ENCODE data around the gene MTA3.
"Not testable (repeated sequence)": the region's sequence is repeated elsewhere in the genome, so short reads cannot be mapped to it uniquely, and the experiment has no call there.

Gene MTA3

GRCh38 chr2:42642371-42642770 lies 73.9 kb downstream of the MTA3 start:
- H3K9me3 ChIP-seq (ENCODE audit: low read length); H3K27ac ChIP-seq (ENCODE audit: low read depth, low read length); H3K9ac ChIP-seq (ENCODE audit: low read length); H3K4me1 ChIP-seq (ENCODE audit: insufficient read depth, low read length); H3K27me3 ChIP-seq (ENCODE audit: control insufficient read depth in 1 of 2, insufficient read depth in 2 of 2, low read length in 2 of 2); H3K36me3 ChIP-seq (ENCODE audit: insufficient read depth, low read length); H3K4me3 ChIP-seq (ENCODE audit: low read depth in 1 of 2, low read length in 2 of 2): not testable (repeated sequence)

GRCh38 chr2:42645551-42645950 lies 77.1 kb downstream of the MTA3 start:
- Histone ChIP-seq H3K4me3 (ENCODE audit: low read depth in 1 of 2, low read length in 2 of 2) (no peak overlapping the region), H3K27ac (ENCODE audit: low read depth, low read length) (no peak overlapping the region), H3K36me3 (ENCODE audit: insufficient read depth, low read length) (peaks cover 8% of the 10 kb centered on the region), H3K9me3 (ENCODE audit: low read length) (no peaks in the 10 kb centered on the region), H3K4me1 (ENCODE audit: insufficient read depth, low read length) (no peaks in the 10 kb centered on the region), H3K9ac (ENCODE audit: low read length) (no peak overlapping the region), H3K27me3 (ENCODE audit: control insufficient read depth in 1 of 2, insufficient read depth in 2 of 2, low read length in 2 of 2) (no peaks in the 10 kb centered on the region)

DNA sequence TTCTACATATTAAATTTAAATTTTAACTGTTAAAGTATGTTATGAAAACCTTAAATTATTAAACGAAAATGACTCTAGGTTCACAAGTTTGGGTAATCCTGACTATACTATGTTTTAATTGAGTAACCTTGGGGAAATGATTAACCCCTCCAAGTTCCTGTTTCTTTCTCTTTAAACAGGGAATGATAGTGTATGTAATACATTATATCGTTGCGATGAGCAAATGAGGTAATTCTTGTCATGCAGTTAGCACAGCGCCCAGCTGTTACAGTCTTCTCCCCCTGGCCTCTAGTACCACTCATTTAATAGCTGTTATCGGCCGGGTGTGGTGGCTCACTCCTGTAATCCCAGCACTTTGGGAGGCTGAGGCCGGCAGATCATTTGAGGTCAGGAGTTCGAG lies 80.4 kb downstream of the MTA3 start:
- H3K4me1 ChIP-seq (ENCODE audit: insufficient read depth, low read length), result peaks cover 3% of the 10 kb centered on the region
- H3K9ac ChIP-seq (ENCODE audit: low read length), result no peak overlapping the region
- no peak overlapping the region for H3K27ac ChIP-seq (ENCODE audit: low read depth, low read length)
- no peaks in the 10 kb centered on the region for H3K9me3 ChIP-seq (ENCODE audit: low read length)
- H3K4me3 ChIP-seq (ENCODE audit: low read depth in 1 of 2, low read length in 2 of 2), result no peak overlapping the region
- H3K36me3 ChIP-seq (ENCODE audit: insufficient read depth, low read length), result peaks cover 8% of the 10 kb centered on the region
- no peaks in the 10 kb centered on the region for H3K27me3 ChIP-seq (ENCODE audit: control insufficient read depth in 1 of 2, insufficient read depth in 2 of 2, low read length in 2 of 2)

- H3K4me1 ChIP-seq (ENCODE audit: insufficient read depth, low read length), result peaks cover 12% of the 10 kb centered on the region
- no peaks in the 10 kb centered on the region for H3K27me3 ChIP-seq (ENCODE audit: control insufficient read depth in 1 of 2, insufficient read depth in 2 of 2, low read length in 2 of 2)
- H3K4me3 ChIP-seq (ENCODE audit: low read depth in 1 of 2, low read length in 2 of 2), result no peak overlapping the region
- no peak overlapping the region for H3K9ac ChIP-seq (ENCODE audit: low read length)
- H3K27ac ChIP-seq (ENCODE audit: low read depth, low read length), result no peak overlapping the region
- peaks cover 3% of the 10 kb centered on the region for H3K36me3 ChIP-seq (ENCODE audit: insufficient read depth, low read length)
- no peaks in the 10 kb centered on the region for H3K9me3 ChIP-seq (ENCODE audit: low read length)
Observed at GRCh38 chr2:42651057-42651456, 82.6 kb downstream of the MTA3 start.

DNA sequence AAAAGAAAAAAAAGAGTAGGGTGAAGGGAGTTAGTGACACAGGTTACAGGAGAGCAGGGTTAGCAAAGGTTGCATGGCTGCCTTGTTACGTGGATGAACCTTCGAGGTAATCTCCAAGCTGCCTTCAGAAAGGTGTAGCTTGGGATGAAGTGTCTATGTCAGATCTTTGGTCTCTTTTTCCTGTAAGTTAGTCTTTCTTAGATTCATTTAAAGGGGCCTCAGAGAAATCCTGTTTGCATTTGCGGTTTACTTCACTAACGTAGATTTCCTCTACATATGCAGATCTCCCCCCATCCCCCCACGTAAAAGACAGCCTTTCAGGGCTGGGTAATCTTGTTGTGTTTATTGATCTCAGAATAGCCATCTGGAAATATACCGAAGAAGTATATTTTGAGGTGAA lies 83.7 kb downstream of the MTA3 start:
- H3K4me3 ChIP-seq (ENCODE audit: low read depth in 1 of 2, low read length in 2 of 2), result no peak overlapping the region
- H3K9ac ChIP-seq (ENCODE audit: low read length), result no peak overlapping the region
- H3K4me1 ChIP-seq (ENCODE audit: insufficient read depth, low read length), result peaks cover 12% of the 10 kb centered on the region
- H3K27me3 ChIP-seq (ENCODE audit: control insufficient read depth in 1 of 2, insufficient read depth in 2 of 2, low read length in 2 of 2), result no peaks in the 10 kb centered on the region
- no peaks in the 10 kb centered on the region for H3K9me3 ChIP-seq (ENCODE audit: low read length)
- H3K27ac ChIP-seq (ENCODE audit: low read depth, low read length), result no peak overlapping the region
- peaks cover 3% of the 10 kb centered on the region for H3K36me3 ChIP-seq (ENCODE audit: insufficient read depth, low read length)

DNA sequence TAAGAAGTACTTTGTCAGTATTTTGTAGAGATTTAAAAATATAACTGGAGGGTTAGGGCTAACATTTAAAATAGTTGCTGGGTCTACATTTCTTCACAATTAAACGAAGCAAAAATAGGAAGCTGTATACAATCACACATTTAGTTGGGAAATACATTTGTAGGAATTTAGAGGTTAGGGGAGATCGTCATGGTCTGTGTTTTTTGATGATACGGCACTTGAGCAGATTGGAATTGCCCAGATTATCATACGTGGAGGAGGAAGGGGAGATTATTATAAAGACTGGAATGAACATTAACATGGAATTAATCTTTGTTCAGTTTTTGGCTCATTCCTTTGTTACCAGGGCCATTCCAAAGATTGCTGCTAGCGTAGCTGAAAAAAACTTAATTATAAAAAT lies 84.6 kb downstream of the MTA3 start:
- Histone ChIP-seq H3K9ac (ENCODE audit: low read length) (no peak overlapping the region), H3K27me3 (ENCODE audit: control insufficient read depth in 1 of 2, insufficient read depth in 2 of 2, low read length in 2 of 2) (no peaks in the 10 kb centered on the region)

DNA sequence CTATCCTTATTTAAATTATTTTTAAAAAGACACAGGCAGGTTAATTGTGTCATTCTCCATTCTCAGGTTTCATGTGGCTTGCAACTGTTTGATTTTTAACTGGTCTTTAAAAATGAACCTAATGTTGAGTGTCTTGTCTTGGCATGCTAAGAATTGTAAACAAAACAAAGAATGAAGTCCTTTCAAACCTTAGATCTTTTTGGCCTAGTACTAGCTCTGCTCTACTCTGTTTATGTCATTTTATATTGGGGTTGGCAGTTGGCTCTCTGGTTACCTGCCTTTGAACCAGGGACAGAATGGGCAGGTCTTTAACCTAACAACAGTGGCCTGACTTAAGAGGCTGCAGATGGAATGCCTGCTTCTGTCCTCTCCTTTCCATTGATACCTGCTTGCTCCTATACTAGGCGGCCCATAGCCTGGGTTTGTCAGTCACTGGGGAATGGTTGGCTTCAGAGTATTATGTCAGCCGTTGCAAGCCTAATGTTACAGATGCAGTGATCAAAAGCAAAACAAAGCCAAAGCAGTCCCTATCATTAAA lies 85.5 kb downstream of the MTA3 start:
- no peaks in the 10 kb centered on the region for H3K27me3 ChIP-seq (ENCODE audit: control insufficient read depth in 1 of 2, insufficient read depth in 2 of 2, low read length in 2 of 2)
- H3K4me3 ChIP-seq (ENCODE audit: low read depth in 1 of 2, low read length in 2 of 2), result no peak overlapping the region
- H3K4me1 ChIP-seq (ENCODE audit: insufficient read depth, low read length), result peaks cover 12% of the 10 kb centered on the region
- no peak overlapping the region for H3K27ac ChIP-seq (ENCODE audit: low read depth, low read length)
- peaks cover 3% of the 10 kb centered on the region for H3K36me3 ChIP-seq (ENCODE audit: insufficient read depth, low read length)
- no peak overlapping the region for H3K9ac ChIP-seq (ENCODE audit: low read length)
- no peaks in the 10 kb centered on the region for H3K9me3 ChIP-seq (ENCODE audit: low read length)

More for the DNA sequence above, 84.6 kb downstream of the MTA3 start:
- no peaks in the 10 kb centered on the region for H3K9me3 ChIP-seq (ENCODE audit: low read length)
- H3K4me1 ChIP-seq (ENCODE audit: insufficient read depth, low read length), result peaks cover 12% of the 10 kb centered on the region
- no peak overlapping the region for H3K4me3 ChIP-seq (ENCODE audit: low read depth in 1 of 2, low read length in 2 of 2)
- no peak overlapping the region for H3K27ac ChIP-seq (ENCODE audit: low read depth, low read length)
- H3K36me3 ChIP-seq (ENCODE audit: insufficient read depth, low read length), result peaks cover 3% of the 10 kb centered on the region

- no peak overlapping the region for H3K27ac ChIP-seq (ENCODE audit: low read depth, low read length)
- peaks cover 17% of the 10 kb centered on the region for H3K4me1 ChIP-seq (ENCODE audit: insufficient read depth, low read length)
- no peaks in the 10 kb centered on the region for H3K27me3 ChIP-seq (ENCODE audit: control insufficient read depth in 1 of 2, insufficient read depth in 2 of 2, low read length in 2 of 2)
- no peak overlapping the region for H3K4me3 ChIP-seq (ENCODE audit: low read depth in 1 of 2, low read length in 2 of 2)
- H3K36me3 ChIP-seq (ENCODE audit: insufficient read depth, low read length), result peaks cover 3% of the 10 kb centered on the region
- no peak overlapping the region for H3K9ac ChIP-seq (ENCODE audit: low read length)
- no peaks in the 10 kb centered on the region for H3K9me3 ChIP-seq (ENCODE audit: low read length)
Observed at GRCh38 chr2:42658306-42658705, 89.9 kb downstream of the MTA3 start.

DNA sequence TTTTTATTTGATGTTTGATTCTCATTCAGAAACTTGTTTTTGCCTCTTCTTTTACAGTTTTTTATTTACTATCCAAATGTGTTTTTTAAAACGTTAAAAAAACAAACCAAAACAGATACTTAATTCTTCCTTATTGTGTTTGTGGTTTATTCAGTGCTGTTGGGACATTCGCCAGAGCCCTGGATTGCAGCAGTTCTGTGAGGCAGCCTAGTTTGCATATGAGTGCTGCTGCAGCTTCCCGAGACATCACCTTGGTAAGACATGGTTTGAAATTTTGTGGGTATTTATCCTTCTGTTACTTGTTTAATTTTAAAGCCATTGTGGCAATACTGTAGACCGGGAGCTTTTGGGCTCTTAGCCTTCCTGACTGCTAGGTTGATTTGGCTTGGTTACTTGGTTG lies 91.2 kb downstream of the MTA3 start:
- Histone ChIP-seq H3K9me3 (ENCODE audit: low read length) (no peaks in the 10 kb centered on the region), H3K36me3 (ENCODE audit: insufficient read depth, low read length) (peaks cover 3% of the 10 kb centered on the region), H3K4me3 (ENCODE audit: low read depth in 1 of 2, low read length in 2 of 2) (no peak overlapping the region), H3K27me3 (ENCODE audit: control insufficient read depth in 1 of 2, insufficient read depth in 2 of 2, low read length in 2 of 2) (no peaks in the 10 kb centered on the region), H3K9ac (ENCODE audit: low read length) (no peak overlapping the region), H3K27ac (ENCODE audit: low read depth, low read length) (no peak overlapping the region), H3K4me1 (ENCODE audit: insufficient read depth, low read length) (peaks cover 9% of the 10 kb centered on the region)

GRCh38 chr2:42663106-42663780 lies 94.8 kb downstream of the MTA3 start:
- Histone ChIP-seq H3K4me1 (ENCODE audit: insufficient read depth, low read length) (peaks cover 14% of the 10 kb centered on the region), H3K9ac (ENCODE audit: low read length) (no peak overlapping the region), H3K27me3 (ENCODE audit: control insufficient read depth in 1 of 2, insufficient read depth in 2 of 2, low read length in 2 of 2) (no peaks in the 10 kb centered on the region), H3K27ac (ENCODE audit: low read depth, low read length) (no peak overlapping the region), H3K4me3 (ENCODE audit: low read depth in 1 of 2, low read length in 2 of 2) (no peak overlapping the region), H3K36me3 (ENCODE audit: insufficient read depth, low read length) (no peaks in the 10 kb centered on the region), H3K9me3 (ENCODE audit: low read length) (no peaks in the 10 kb centered on the region)

DNA sequence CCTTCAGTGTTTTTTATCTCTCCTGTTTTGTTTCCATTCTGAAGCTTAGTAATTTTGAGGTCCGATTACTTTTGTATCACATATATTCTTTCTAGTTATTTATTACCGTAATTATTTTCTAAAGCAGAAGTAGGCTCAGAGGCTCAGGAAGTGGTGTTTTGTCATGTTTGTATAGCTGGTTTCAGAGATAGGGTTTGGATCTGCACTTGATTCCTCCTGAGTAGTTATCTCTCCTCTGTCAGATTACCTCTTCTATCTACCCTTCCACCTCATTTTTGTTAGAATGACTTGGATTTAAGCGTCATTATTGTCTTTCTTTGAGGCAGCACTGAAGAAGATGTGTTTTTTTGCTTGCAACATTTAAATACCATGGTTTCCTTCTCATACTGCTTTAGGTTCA lies 95.4 kb downstream of the MTA3 start:
- H3K4me1 ChIP-seq (ENCODE audit: insufficient read depth, low read length), result peaks cover 14% of the 10 kb centered on the region
- no peak overlapping the region for H3K4me3 ChIP-seq (ENCODE audit: low read depth in 1 of 2, low read length in 2 of 2)
- H3K27ac ChIP-seq (ENCODE audit: low read depth, low read length), result no peak overlapping the region
- no peak overlapping the region for H3K9ac ChIP-seq (ENCODE audit: low read length)
- no peaks in the 10 kb centered on the region for H3K36me3 ChIP-seq (ENCODE audit: insufficient read depth, low read length)
- no peaks in the 10 kb centered on the region for H3K27me3 ChIP-seq (ENCODE audit: control insufficient read depth in 1 of 2, insufficient read depth in 2 of 2, low read length in 2 of 2)
- H3K9me3 ChIP-seq (ENCODE audit: low read length), result no peaks in the 10 kb centered on the region

GRCh38 chr2:42673989-42674579 lies 105.7 kb downstream of the MTA3 start:
- Histone ChIP-seq H3K4me1 (ENCODE audit: insufficient read depth, low read length) (peaks cover 4% of the 10 kb centered on the region), H3K9ac (ENCODE audit: low read length) (no peak overlapping the region), H3K36me3 (ENCODE audit: insufficient read depth, low read length) (no peaks in the 10 kb centered on the region), H3K27ac (ENCODE audit: low read depth, low read length) (no peak overlapping the region), H3K27me3 (ENCODE audit: control insufficient read depth in 1 of 2, insufficient read depth in 2 of 2, low read length in 2 of 2) (no peaks in the 10 kb centered on the region), H3K4me3 (ENCODE audit: low read depth in 1 of 2, low read length in 2 of 2) (no peak overlapping the region), H3K9me3 (ENCODE audit: low read length) (no peaks in the 10 kb centered on the region)
